ENCODE measurements around the gene PIK3C3.
"Not testable (repeated sequence)": the region's sequence is repeated elsewhere in the genome, so short reads cannot be mapped to it uniquely, and the experiment has no call there.

PIK3C3 gene

DNA sequence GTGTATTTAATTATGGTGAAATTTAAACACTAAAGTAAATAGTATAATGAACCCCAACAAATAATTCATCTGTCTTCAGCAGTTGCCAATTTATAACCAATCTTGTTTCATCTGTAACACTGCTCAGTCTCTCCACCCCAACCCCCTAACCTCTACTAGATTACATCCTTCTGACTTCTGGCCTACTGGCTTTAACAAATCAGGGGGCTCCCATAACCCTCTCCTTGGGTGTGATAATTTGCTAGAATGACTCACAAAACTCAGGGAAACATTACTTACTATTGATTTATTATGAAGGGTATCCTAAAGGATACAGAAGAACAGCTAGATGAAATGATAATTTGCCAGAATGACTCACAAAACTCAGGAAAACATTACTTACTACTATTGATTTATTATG is 50.7 kb downstream of the PIK3C3 start:
- Histone ChIP-seq H3K23ac (ENCODE audit: low read length in 2 of 2) (no peak overlapping the region), H3K9ac (ENCODE audit: low read length) (no peak overlapping the region), H3K18ac (ENCODE audit: low read depth in 1 of 2, low read length in 2 of 2) (no peak overlapping the region), H2AFZ (ENCODE audit: low read depth, low read length) (no peak overlapping the region), H3K4ac (ENCODE audit: low read depth in 1 of 2, low read length in 2 of 2) (no peak overlapping the region), H3K4me1 (ENCODE audit: control insufficient read depth, insufficient read depth, low read depth, low read length) (no peaks in the 10 kb centered on the region), H3K4me3 (ENCODE audit: insufficient read depth in 1 of 2, low read depth in 1 of 2, low read length in 2 of 2) (no peak overlapping the region), H3K27ac (ENCODE audit: low read length, poor library complexity, severe bottlenecking) (no peak overlapping the region), H2BK5ac (ENCODE audit: low read depth, low read length, poor library complexity, severe bottlenecking) (no peak overlapping the region), H3K14ac (ENCODE audit: low read length in 2 of 2) (no peak overlapping the region), H3K9me3 (ENCODE audit: control insufficient read depth, low read length) (no peaks in the 10 kb centered on the region), H2BK15ac (ENCODE audit: low read depth, poor library complexity, severe bottlenecking) (no peak overlapping the region), H2BK12ac (ENCODE audit: low read length in 2 of 2) (no peak overlapping the region), H3K36me3 (ENCODE audit: control insufficient read depth in 1 of 2, insufficient read depth in 2 of 2, low read depth in 1 of 2, low read length in 2 of 2) (peaks cover 3 to 85% of the 10 kb centered on the region in 2 experiments), H3K4me2 (ENCODE audit: low read length, poor library complexity, severe bottlenecking) (no peak overlapping the region), H4K91ac (ENCODE audit: low read length) (no peak overlapping the region), H4K8ac (ENCODE audit: low read length) (no peak overlapping the region), H3K79me1 (replicated peaks; ENCODE audit: low read length, poor library complexity, severe bottlenecking) (peaks cover 11% of the 10 kb centered on the region), H3K27me3 (ENCODE audit: control insufficient read depth in 1 of 2, insufficient read depth in 1 of 2, low read length in 2 of 2) (no peaks in the 10 kb centered on the region), H2BK120ac (ENCODE audit: low read depth, low read length) (no peak overlapping the region), H2AK5ac (ENCODE audit: low read length, severe bottlenecking) (no peak overlapping the region)
- no peak for DNase-seq

DNA sequence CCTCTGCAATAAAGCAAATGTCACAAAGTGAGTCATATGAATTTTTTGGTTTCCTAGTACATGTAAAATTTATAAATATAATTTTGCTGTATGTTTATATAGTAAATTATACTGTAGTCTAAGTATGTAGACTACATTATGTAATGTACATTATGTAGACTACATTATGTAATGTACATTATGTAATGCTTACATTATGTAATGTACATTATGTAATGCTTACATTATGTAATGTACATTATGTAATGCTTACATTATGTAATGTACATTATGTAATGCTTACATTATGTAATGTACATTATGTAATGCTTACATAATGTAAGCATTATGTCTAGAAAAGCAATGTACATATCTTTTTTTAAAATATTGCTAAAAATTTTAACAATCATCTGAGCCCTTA is 54.4 kb downstream of the PIK3C3 start:
- H3K4me3 ChIP-seq (ENCODE audit: insufficient read depth in 1 of 2, low read depth in 1 of 2, low read length in 2 of 2); H2AK5ac ChIP-seq (ENCODE audit: low read length, severe bottlenecking); H2BK15ac ChIP-seq (ENCODE audit: low read depth, poor library complexity, severe bottlenecking); H3K23ac ChIP-seq (ENCODE audit: low read length in 2 of 2); H3K27me3 ChIP-seq (ENCODE audit: control insufficient read depth in 1 of 2, insufficient read depth in 1 of 2, low read length in 2 of 2); H3K9ac ChIP-seq (ENCODE audit: low read length); H2BK12ac ChIP-seq (ENCODE audit: low read length in 2 of 2); H3K18ac ChIP-seq (ENCODE audit: low read depth in 1 of 2, low read length in 2 of 2); H3K9me3 ChIP-seq (ENCODE audit: control insufficient read depth, low read length); H3K4ac ChIP-seq (ENCODE audit: low read depth in 1 of 2, low read length in 2 of 2); H4K8ac ChIP-seq (ENCODE audit: low read length); H3K27ac ChIP-seq (ENCODE audit: low read length, poor library complexity, severe bottlenecking); H2BK5ac ChIP-seq (ENCODE audit: low read depth, low read length, poor library complexity, severe bottlenecking); H3K14ac ChIP-seq (ENCODE audit: low read length in 2 of 2); DNase-seq; H3K4me1 ChIP-seq (ENCODE audit: control insufficient read depth, insufficient read depth, low read depth, low read length); H2AFZ ChIP-seq (ENCODE audit: low read depth, low read length); H2BK120ac ChIP-seq (ENCODE audit: low read depth, low read length); H3K4me2 ChIP-seq (ENCODE audit: low read length, poor library complexity, severe bottlenecking); H4K91ac ChIP-seq (ENCODE audit: low read length): not testable (repeated sequence)
- Histone ChIP-seq H3K79me1 (replicated peaks; ENCODE audit: low read length, poor library complexity, severe bottlenecking) (peaks cover 10% of the 10 kb centered on the region), H3K36me3 (ENCODE audit: control insufficient read depth in 1 of 2, insufficient read depth in 2 of 2, low read depth in 1 of 2, low read length in 2 of 2) (peaks cover 0 to 78% of the 10 kb centered on the region in 2 experiments)

DNA sequence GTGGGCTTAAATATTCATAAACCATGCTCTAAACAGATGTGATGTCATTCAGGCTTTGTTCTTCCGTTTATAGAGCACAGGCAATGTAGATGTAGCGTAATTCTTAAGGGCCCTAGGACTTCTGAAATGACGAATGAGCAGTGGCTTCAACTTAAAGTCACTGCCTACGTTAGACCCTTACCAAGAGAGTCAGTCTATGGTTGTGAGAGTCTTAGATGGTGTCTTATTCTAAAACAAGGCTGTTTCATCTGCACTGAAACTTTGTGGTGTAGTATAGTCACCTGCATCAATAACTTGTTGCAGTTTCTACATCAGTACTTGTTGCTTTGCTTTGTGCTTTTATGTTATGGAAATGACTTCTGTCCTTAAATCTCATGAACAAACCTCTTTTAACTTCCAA is 56.0 kb downstream of the PIK3C3 start:
- no peak overlapping the region for H3K27ac ChIP-seq (ENCODE audit: low read length, poor library complexity, severe bottlenecking)
- H2AFZ ChIP-seq (ENCODE audit: low read depth, low read length) = no peak overlapping the region
- no peak overlapping the region for H3K18ac ChIP-seq (ENCODE audit: low read depth in 1 of 2, low read length in 2 of 2)
- H3K4ac ChIP-seq (ENCODE audit: low read depth in 1 of 2, low read length in 2 of 2) = no peak overlapping the region
- no peak overlapping the region for H2AK5ac ChIP-seq (ENCODE audit: low read length, severe bottlenecking)
- no peak overlapping the region for H3K4me2 ChIP-seq (ENCODE audit: low read length, poor library complexity, severe bottlenecking)
- no peak overlapping the region for H4K8ac ChIP-seq (ENCODE audit: low read length)
- H2BK12ac ChIP-seq (ENCODE audit: low read length in 2 of 2) = no peak overlapping the region
- H3K36me3 ChIP-seq (ENCODE audit: control insufficient read depth in 1 of 2, insufficient read depth in 2 of 2, low read depth in 1 of 2, low read length in 2 of 2) = peaks cover 0 to 78% of the 10 kb centered on the region in 2 experiments
- no peaks in the 10 kb centered on the region for H3K27me3 ChIP-seq (ENCODE audit: control insufficient read depth in 1 of 2, insufficient read depth in 1 of 2, low read length in 2 of 2)
- H3K79me1 ChIP-seq (replicated peaks; ENCODE audit: low read length, poor library complexity, severe bottlenecking) = peaks cover 11% of the 10 kb centered on the region
- H3K4me3 ChIP-seq (ENCODE audit: insufficient read depth in 1 of 2, low read depth in 1 of 2, low read length in 2 of 2) = no peak overlapping the region
- no peak overlapping the region for H2BK15ac ChIP-seq (ENCODE audit: low read depth, poor library complexity, severe bottlenecking)
- no peaks in the 10 kb centered on the region for H3K9me3 ChIP-seq (ENCODE audit: control insufficient read depth, low read length)
- no peak overlapping the region for H2BK5ac ChIP-seq (ENCODE audit: low read depth, low read length, poor library complexity, severe bottlenecking)
- H3K4me1 ChIP-seq (ENCODE audit: control insufficient read depth, insufficient read depth, low read depth, low read length) = no peaks in the 10 kb centered on the region
- H4K91ac ChIP-seq (ENCODE audit: low read length) = no peak overlapping the region
- no peak overlapping the region for H3K14ac ChIP-seq (ENCODE audit: low read length in 2 of 2)
- H3K23ac ChIP-seq (ENCODE audit: low read length in 2 of 2) = no peak overlapping the region
- DNase-seq = no peak
- no peak overlapping the region for H3K9ac ChIP-seq (ENCODE audit: low read length)
- H2BK120ac ChIP-seq (ENCODE audit: low read depth, low read length) = no peak overlapping the region
- 98% methylated on average over 4 of the region's 4 CpGs for WGBS

DNA sequence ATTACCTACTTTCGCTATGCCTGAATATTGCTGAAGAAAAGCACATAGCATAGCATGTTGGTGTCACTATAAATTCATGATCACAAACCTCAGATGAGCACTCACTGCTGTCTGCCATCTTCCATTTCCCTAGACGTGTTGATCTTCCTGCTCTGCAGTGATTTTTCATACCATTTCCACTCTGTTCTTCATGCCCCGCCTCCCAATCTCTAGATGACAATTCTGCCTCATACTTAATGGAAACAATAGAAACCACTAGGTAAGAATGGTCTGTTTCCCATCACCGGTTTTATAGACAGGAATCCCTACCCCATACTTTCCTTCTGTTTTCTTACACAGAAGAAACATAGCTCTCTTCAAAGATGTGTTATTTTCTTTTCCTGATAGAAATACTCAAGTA is 63.8 kb downstream of the PIK3C3 start:
- Histone ChIP-seq H2BK120ac (ENCODE audit: low read depth, low read length) (no peak overlapping the region), H2BK5ac (ENCODE audit: low read depth, low read length, poor library complexity, severe bottlenecking) (no peak overlapping the region), H2BK15ac (ENCODE audit: low read depth, poor library complexity, severe bottlenecking) (no peak overlapping the region), H3K4me3 (ENCODE audit: insufficient read depth in 1 of 2, low read depth in 1 of 2, low read length in 2 of 2) (no peak overlapping the region), H2AK5ac (ENCODE audit: low read length, severe bottlenecking) (no peak overlapping the region), H3K27me3 (ENCODE audit: control insufficient read depth in 1 of 2, insufficient read depth in 1 of 2, low read length in 2 of 2) (no peaks in the 10 kb centered on the region), H3K4ac (ENCODE audit: low read depth in 1 of 2, low read length in 2 of 2) (no peak overlapping the region), H3K23ac (ENCODE audit: low read length in 2 of 2) (no peak overlapping the region), H3K36me3 (ENCODE audit: control insufficient read depth in 1 of 2, insufficient read depth in 2 of 2, low read depth in 1 of 2, low read length in 2 of 2) (peaks cover 0 to 93% of the 10 kb centered on the region in 2 experiments), H3K4me2 (ENCODE audit: low read length, poor library complexity, severe bottlenecking) (no peak overlapping the region), H3K27ac (ENCODE audit: low read length, poor library complexity, severe bottlenecking) (no peak overlapping the region), H3K14ac (ENCODE audit: low read length in 2 of 2) (no peak overlapping the region), H3K4me1 (ENCODE audit: control insufficient read depth, insufficient read depth, low read depth, low read length) (no peaks in the 10 kb centered on the region), H4K8ac (ENCODE audit: low read length) (no peak overlapping the region), H3K9me3 (ENCODE audit: control insufficient read depth, low read length) (no peaks in the 10 kb centered on the region), H3K18ac (ENCODE audit: low read depth in 1 of 2, low read length in 2 of 2) (no peak overlapping the region), H2BK12ac (ENCODE audit: low read length in 2 of 2) (no peak overlapping the region), H3K79me1 (replicated peaks; ENCODE audit: low read length, poor library complexity, severe bottlenecking) (peaks cover 5% of the 10 kb centered on the region), H4K91ac (ENCODE audit: low read length) (no peak overlapping the region), H2AFZ (ENCODE audit: low read depth, low read length) (no peak overlapping the region), H3K9ac (ENCODE audit: low read length) (no peak overlapping the region)
- no peak for DNase-seq
- 96% methylated on average over 4 of the region's 4 CpGs for WGBS

Measured in mesenchymal stem cell (in vitro differentiated cells and primary cell).